ENCODE measurements around the gene CA12.
"Not testable (repeated sequence)": the region's sequence is repeated elsewhere in the genome, so short reads cannot be mapped to it uniquely, and the experiment has no call there.

CA12 gene

GRCh38 chr15:63357061-63357460 lies 24.6 kb downstream of the CA12 start:
- DNase-seq = no peak

GRCh38 chr15:63354821-63355650 lies 26.6 kb downstream of the CA12 start:
- DNase-seq = no peak

- no peak for DNase-seq
These were observed 27.8 kb downstream of the CA12 start for GRCh38 chr15:63353887-63354286.

- DNase-seq = no peak
These were observed 28.4 kb downstream of the CA12 start for GRCh38 chr15:63353261-63353660.

GRCh38 chr15:63352808-63353207 lies 28.8 kb downstream of the CA12 start:
- DNase-seq = no peak

- DNase-seq = no peak
These were observed 30.5 kb downstream of the CA12 start for GRCh38 chr15:63351170-63351569.

GRCh38 chr15:63350178-63350621 lies 31.4 kb downstream of the CA12 start:
- DNase-seq = no peak

- DNase-seq = no peak
These were observed 32.0 kb downstream of the CA12 start for GRCh38 chr15:63349621-63350020.

GRCh38 chr15:63349156-63349555 lies 32.5 kb downstream of the CA12 start:
- DNase-seq = no peak

GRCh38 chr15:63348392-63348791 lies 33.3 kb downstream of the CA12 start:
- DNase-seq = no peak

GRCh38 chr15:63347074-63347857 lies 34.4 kb downstream of the CA12 start:
- no peak for DNase-seq

- DNase-seq = no peak
These were observed 36.3 kb downstream of the CA12 start for GRCh38 chr15:63345391-63345752.

GRCh38 chr15:63344731-63345390 lies 36.8 kb downstream of the CA12 start:
- DNase-seq = no peak

- not testable (repeated sequence) for DNase-seq
These were observed 38.6 kb downstream of the CA12 start for GRCh38 chr15:63342996-63343562.

- no peak for DNase-seq
These were observed 39.7 kb downstream of the CA12 start for GRCh38 chr15:63341898-63342297.

GRCh38 chr15:63340878-63341277 lies 40.8 kb downstream of the CA12 start:
- no peak for DNase-seq

- no peak for DNase-seq
These were observed 41.3 kb downstream of the CA12 start for GRCh38 chr15:63340353-63340752.

- DNase-seq = no peak
These were observed 41.8 kb downstream of the CA12 start for GRCh38 chr15:63339836-63340235.

GRCh38 chr15:63339006-63339766 lies 42.5 kb downstream of the CA12 start:
- DNase-seq = no peak

- no peak for DNase-seq
These were observed 43.5 kb downstream of the CA12 start for GRCh38 chr15:63338170-63338569.

- no peak for DNase-seq
These were observed 44.6 kb downstream of the CA12 start for GRCh38 chr15:63337046-63337445.

- DNase-seq = no peak
These were observed 46.0 kb downstream of the CA12 start for GRCh38 chr15:63335543-63336240.

All from SW 1271 (cell line).